ENCODE results near the gene PATE2.

PATE2 gene

DNA sequence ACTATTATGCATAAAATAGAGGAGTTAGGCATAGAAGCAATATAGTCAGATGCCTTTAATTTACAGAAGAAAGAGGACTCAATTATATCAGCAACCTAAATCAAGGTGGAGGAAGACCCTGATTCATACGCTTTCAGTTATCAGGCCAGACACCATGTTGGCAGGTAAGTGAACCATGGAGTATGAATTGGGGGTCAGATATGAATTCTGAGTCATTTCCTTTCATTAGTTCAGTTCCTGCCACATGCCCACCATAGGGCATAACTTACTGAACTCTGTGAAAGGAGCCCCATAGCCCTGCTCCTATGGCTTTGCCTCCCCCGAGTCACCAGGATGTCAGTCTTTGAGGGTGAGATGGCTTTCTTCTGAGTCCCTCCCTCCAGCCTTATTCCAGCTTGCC is 15.1 kb downstream of the PATE2 start:
- no peaks in the 10 kb centered on the region for H3K9me3 Mint-ChIP-seq
- H3K27me3 Mint-ChIP-seq (ENCODE audit: low read depth), result peaks cover 11% of the 10 kb centered on the region
- no peak overlapping the region for H3K27ac Mint-ChIP-seq
- H3K36me3 Mint-ChIP-seq (ENCODE audit: low read depth), result no peaks in the 10 kb centered on the region
- no peak for DNase-seq (ENCODE audit: low spot score)
- H3K4me3 Mint-ChIP-seq, result no peak overlapping the region
- no peaks in the 10 kb centered on the region for H3K4me1 Mint-ChIP-seq (ENCODE audit: low read depth)

DNA sequence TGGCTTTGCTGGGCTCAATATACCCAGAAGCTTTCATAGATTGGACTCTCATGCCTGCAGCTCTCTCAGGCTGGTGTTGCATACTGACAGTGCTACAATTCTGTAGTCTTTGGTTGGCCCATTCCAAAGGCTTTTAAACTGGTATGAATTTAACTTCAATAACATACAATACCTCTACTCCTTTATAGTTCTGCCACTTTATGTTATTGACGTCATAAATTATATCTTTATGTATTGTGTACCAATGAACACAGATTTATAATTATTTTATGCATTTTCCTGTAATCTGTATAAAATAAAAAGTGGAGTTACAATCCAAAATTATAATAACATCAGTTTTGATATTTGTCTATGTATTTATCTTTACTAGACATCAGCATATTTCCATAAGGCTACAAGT is 16.2 kb downstream of the PATE2 start:
- H3K27ac Mint-ChIP-seq, result no peak overlapping the region
- H3K36me3 Mint-ChIP-seq (ENCODE audit: low read depth), result no peaks in the 10 kb centered on the region
- no peaks in the 10 kb centered on the region for H3K9me3 Mint-ChIP-seq

GRCh38 chr11:125756050-125756449 is 22.6 kb downstream of the PATE2 start:
- no peak overlapping the region for H3K27ac Mint-ChIP-seq
- no peaks in the 10 kb centered on the region for H3K9me3 Mint-ChIP-seq
- no peak overlapping the region for H3K4me3 Mint-ChIP-seq
- H3K36me3 Mint-ChIP-seq (ENCODE audit: low read depth), result no peaks in the 10 kb centered on the region
- DNase-seq (ENCODE audit: low spot score), result no peak
- H3K4me1 Mint-ChIP-seq (ENCODE audit: low read depth), result no peaks in the 10 kb centered on the region
- peaks cover 11% of the 10 kb centered on the region for H3K27me3 Mint-ChIP-seq (ENCODE audit: low read depth)

More for the DNA sequence above, 16.2 kb downstream of the PATE2 start:
- Mint-ChIP-seq H3K4me3 (no peak overlapping the region), H3K4me1 (ENCODE audit: low read depth) (no peaks in the 10 kb centered on the region), H3K27me3 (ENCODE audit: low read depth) (peaks cover 11% of the 10 kb centered on the region)
- DNase-seq (ENCODE audit: low spot score), result no peak

DNA sequence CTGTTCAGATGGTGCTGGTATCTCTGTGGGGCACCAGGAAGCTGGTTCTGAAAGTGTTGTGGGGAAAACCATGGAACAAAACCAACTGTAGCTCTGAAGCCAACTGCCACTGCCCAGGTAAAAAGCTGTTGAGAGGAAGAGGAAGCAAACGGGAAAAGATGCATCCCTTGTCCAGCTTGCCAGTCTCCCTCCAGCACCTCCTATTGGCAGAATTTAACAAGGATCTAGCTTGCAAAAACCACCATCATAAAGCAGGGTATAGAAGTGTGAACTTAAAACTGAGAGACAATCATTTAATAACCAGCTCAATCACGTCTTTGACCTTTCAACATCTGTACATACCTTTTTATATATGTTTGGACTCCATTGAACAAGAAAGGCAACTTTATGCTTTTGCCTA is 28.0 kb downstream of the PATE2 start:
- Mint-ChIP-seq H3K36me3 (ENCODE audit: low read depth) (no peaks in the 10 kb centered on the region), H3K4me3 (no peak overlapping the region), H3K4me1 (ENCODE audit: low read depth) (no peaks in the 10 kb centered on the region), H3K27me3 (ENCODE audit: low read depth) (peaks cover 4% of the 10 kb centered on the region), H3K9me3 (no peaks in the 10 kb centered on the region), H3K27ac (no peak overlapping the region)
- no peak for DNase-seq (ENCODE audit: low spot score)

DNA sequence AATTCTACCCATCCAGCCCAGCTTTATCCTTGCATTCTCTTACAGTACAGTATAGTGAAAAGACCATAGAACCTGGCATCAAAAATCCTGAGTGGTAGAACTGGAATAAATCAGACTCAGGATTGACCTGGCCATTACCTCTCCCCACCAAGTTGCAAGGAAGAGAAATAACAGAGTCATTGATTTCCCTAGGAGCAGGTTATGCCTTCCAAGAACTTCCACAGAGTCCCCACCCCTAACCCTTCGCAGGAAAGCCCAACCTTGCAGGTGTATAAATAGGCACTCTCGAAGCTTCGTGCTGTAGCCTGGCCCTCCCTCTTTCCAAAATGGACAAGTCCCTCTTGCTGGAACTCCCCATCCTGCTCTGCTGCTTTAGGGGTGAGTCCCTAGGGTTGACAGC is 32.6 kb downstream of the PATE2 start, which contains the start of gene PATE1:
Gene PATE1 (plus strand): TSS at position 301 of the 400 bp plus-strand sequence. CDS start 26 bp downstream, at position 327.
- no peaks in the 10 kb centered on the region for H3K4me1 Mint-ChIP-seq (ENCODE audit: low read depth)
- no peak within 1 kb of the TSS for H3K4me3 Mint-ChIP-seq
- peaks cover 7% of the 10 kb centered on the region for H3K27me3 Mint-ChIP-seq (ENCODE audit: low read depth)
- H3K36me3 Mint-ChIP-seq (ENCODE audit: low read depth), result no peaks in the 10 kb centered on the region
- no peak for DNase-seq (ENCODE audit: low spot score)
- H3K27ac Mint-ChIP-seq, result no peak within 1 kb of the TSS
- no peaks in the 10 kb centered on the region for H3K9me3 Mint-ChIP-seq

DNA sequence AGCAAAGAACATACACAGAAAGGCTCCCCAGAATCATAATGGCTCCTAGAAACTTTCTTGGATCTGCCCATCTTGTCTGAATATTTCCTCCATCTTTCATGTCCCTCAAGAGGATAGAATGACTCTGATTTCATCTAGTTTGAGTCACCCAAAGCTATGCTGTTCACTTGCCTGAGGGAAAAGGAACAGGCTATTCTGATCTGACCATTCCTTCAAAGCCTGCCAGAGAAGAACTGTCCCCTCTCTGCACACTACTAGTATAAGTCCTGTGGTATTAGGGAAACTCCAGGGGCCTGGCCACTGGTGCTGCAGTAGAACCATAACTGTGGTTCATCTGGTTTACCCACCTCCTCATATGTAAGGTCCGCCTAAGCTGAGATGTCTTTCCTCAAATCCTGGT is 34.9 kb downstream of the PATE2 start:
- DNase-seq (ENCODE audit: low spot score), result no peak

DNA sequence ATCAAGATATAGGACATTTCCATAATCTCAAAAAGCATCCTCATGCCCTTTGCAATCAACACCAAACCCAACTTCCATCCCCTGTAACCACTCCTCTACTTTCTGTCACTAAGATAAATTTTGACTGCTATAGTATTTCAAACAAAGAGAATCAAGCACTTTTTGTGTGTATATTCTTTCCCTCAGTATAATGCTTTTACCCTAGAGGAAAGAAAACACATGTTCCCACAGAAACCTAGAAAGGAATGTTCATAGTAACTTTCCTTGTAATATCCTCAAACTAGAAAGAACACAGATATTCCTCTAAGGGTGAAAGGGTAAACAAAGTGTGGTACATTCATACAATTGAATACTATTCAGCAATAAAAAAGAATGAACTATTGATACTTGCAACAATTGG is 38.0 kb downstream of the PATE2 start:
- H3K4me1 Mint-ChIP-seq (ENCODE audit: low read depth), result no peaks in the 10 kb centered on the region
- H3K9me3 Mint-ChIP-seq, result no peaks in the 10 kb centered on the region
- no peak overlapping the region for H3K4me3 Mint-ChIP-seq
- H3K27me3 Mint-ChIP-seq (ENCODE audit: low read depth), result peaks cover 21% of the 10 kb centered on the region
- no peak overlapping the region for H3K27ac Mint-ChIP-seq
- no peaks in the 10 kb centered on the region for H3K36me3 Mint-ChIP-seq (ENCODE audit: low read depth)
- DNase-seq (ENCODE audit: low spot score), result no peak

More for the DNA sequence above, 34.9 kb downstream of the PATE2 start:
- H3K9me3 Mint-ChIP-seq, result no peaks in the 10 kb centered on the region
- no peaks in the 10 kb centered on the region for H3K36me3 Mint-ChIP-seq (ENCODE audit: low read depth)
- H3K27me3 Mint-ChIP-seq (ENCODE audit: low read depth), result peaks cover 12% of the 10 kb centered on the region
- no peak overlapping the region for H3K27ac Mint-ChIP-seq
- no peak overlapping the region for H3K4me3 Mint-ChIP-seq
- no peaks in the 10 kb centered on the region for H3K4me1 Mint-ChIP-seq (ENCODE audit: low read depth)

GRCh38 chr11:125728969-125729368 is 49.7 kb downstream of the PATE2 start:
- no peak for DNase-seq (ENCODE audit: low spot score)
- Mint-ChIP-seq H3K36me3 (ENCODE audit: low read depth) (no peaks in the 10 kb centered on the region), H3K27ac (no peak overlapping the region), H3K27me3 (ENCODE audit: low read depth) (peaks cover 13% of the 10 kb centered on the region), H3K4me1 (ENCODE audit: low read depth) (no peaks in the 10 kb centered on the region), H3K4me3 (no peak overlapping the region), H3K9me3 (no peaks in the 10 kb centered on the region)
